ENCODE data around the gene ZMYM2.

Gene ZMYM2

GRCh38 chr13:20049558-20050473 lies 91.3 kb downstream of the ZMYM2 start:
- H3K27ac ChIP-seq: no peak overlapping the region
- TF ChIP-seq ZFX (IDR thresholded peaks at IDR 0.05): no peak
- no peak for TF ChIP-seq CTCF (conservative IDR thresholded peaks at IDR 0.05)

GRCh38 chr13:20051366-20051765 lies 92.8 kb downstream of the ZMYM2 start:
- H3K27ac ChIP-seq: no peak overlapping the region
- TF ChIP-seq ZFX (IDR thresholded peaks at IDR 0.05) (no peak), CTCF (conservative IDR thresholded peaks at IDR 0.05) (no peak)

GRCh38 chr13:20053016-20053415 lies 94.5 kb downstream of the ZMYM2 start:
- H3K27ac ChIP-seq: no peak overlapping the region
- no peak for TF ChIP-seq CTCF (conservative IDR thresholded peaks at IDR 0.05)
- no peak for TF ChIP-seq ZFX (IDR thresholded peaks at IDR 0.05)

DNA sequence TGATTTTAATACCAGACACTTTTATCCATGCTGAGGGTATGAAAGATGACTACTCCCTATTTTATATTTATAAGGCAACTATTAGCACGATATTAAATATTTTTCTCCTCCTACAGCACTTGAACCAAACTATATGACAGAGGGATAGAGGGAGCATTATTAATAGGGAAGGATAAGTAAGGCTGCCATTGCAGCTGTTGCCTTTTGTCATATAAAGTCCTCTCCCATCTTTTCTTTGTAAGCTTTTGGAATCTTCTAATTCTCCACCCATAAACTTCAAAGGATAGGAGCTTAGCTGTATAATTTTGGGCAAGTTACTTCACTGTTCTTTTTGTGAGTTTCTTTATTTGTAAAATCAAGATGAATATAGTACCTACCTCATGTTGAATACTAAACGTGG lies 95.4 kb downstream of the ZMYM2 start:
- no peak overlapping the region for H3K27ac ChIP-seq

GRCh38 chr13:20054586-20054985 lies 96.1 kb downstream of the ZMYM2 start:
- H3K27ac ChIP-seq: no peak overlapping the region
- no peak for TF ChIP-seq ZFX (IDR thresholded peaks at IDR 0.05)
- TF ChIP-seq CTCF (conservative IDR thresholded peaks at IDR 0.05): no peak

More for the DNA sequence above, 95.4 kb downstream of the ZMYM2 start:
- TF ChIP-seq ZFX (IDR thresholded peaks at IDR 0.05) (no peak), CTCF (conservative IDR thresholded peaks at IDR 0.05) (no peak)

DNA sequence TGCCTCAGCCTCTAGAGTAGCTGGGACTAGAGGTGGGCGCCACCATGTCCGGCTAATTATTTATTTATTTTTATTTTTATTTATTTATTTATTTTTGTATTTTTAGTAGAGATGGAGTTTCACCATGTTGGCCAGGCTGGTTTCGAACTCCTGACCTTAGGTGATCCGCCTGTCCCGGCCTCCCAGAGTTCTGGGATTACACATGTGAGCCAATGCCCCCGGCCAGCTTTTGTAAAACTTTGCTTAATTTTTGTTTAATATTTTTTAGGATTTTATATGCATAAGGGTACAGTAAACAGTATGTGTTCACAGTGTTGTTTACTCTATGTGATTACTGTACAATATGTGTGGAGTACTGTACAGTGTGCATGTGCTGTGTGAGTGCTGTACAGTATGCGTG lies 98.7 kb downstream of the ZMYM2 start:
- TF ChIP-seq ZFX (IDR thresholded peaks at IDR 0.05) (no peak), CTCF (conservative IDR thresholded peaks at IDR 0.05) (no peak)
- no peak overlapping the region for H3K27ac ChIP-seq

GRCh38 chr13:20057963-20058362 lies 99.4 kb downstream of the ZMYM2 start:
- TF ChIP-seq ZFX (IDR thresholded peaks at IDR 0.05): no peak
- TF ChIP-seq CTCF (conservative IDR thresholded peaks at IDR 0.05): peak; percentile 42
- no peak overlapping the region for H3K27ac ChIP-seq
